HuH-7.5 (cell line): ENCODE data around the gene GAS2L1.

Source experiments
- DNase-seq: peaks from one replicate; pipeline ENCODE4 v3.0.0; 2011; ENCODE audit warnings: low spot score

Gene GAS2L1

GRCh38 chr22:29306175-29306834 lies at the start of gene GAS2L1:
TSS of gene GAS2L1 (plus strand) at chr22:29306650. CDS start at chr22:29308106, 1,456 bp downstream.
- DNase-seq = peak; percentile 100

GRCh38 chr22:29257751-29258181 lies 48.7 kb upstream of the GAS2L1 start:
- no peak for DNase-seq

- no peak for DNase-seq
Observed at GRCh38 chr22:29258407-29259252, 47.8 kb upstream of the GAS2L1 start.

GRCh38 chr22:29259253-29259899 lies 47.1 kb upstream of the GAS2L1 start:
- peak; percentile 72 for DNase-seq

- DNase-seq = no peak
Observed at GRCh38 chr22:29260031-29260560, 46.4 kb upstream of the GAS2L1 start.

GRCh38 chr22:29260601-29261315 lies 45.7 kb upstream of the GAS2L1 start:
- no peak for DNase-seq

GRCh38 chr22:29263791-29264276 lies 42.6 kb upstream of the GAS2L1 start:
- DNase-seq = no peak

- no peak for DNase-seq
Observed at GRCh38 chr22:29265305-29265704, 41.1 kb upstream of the GAS2L1 start.

- no peak for DNase-seq
Observed at GRCh38 chr22:29265929-29266328, 40.5 kb upstream of the GAS2L1 start.

GRCh38 chr22:29266564-29267461 lies 39.6 kb upstream of the GAS2L1 start:
- no peak for DNase-seq

- DNase-seq = no peak
Observed at GRCh38 chr22:29267462-29267857, 39.0 kb upstream of the GAS2L1 start.

GRCh38 chr22:29267858-29268510 lies 38.5 kb upstream of the GAS2L1 start, which contains the start of the genes EWSR1 and RHBDD3:
TSS of gene EWSR1 (plus strand) at chr22:29268268. CDS start at chr22:29268337, 69 bp downstream.
TSS of gene RHBDD3 (minus strand) at chr22:29267981. CDS start at chr22:29265626, 2,355 bp downstream.
- peak; percentile 94 for DNase-seq

- no peak for DNase-seq
Observed at GRCh38 chr22:29268511-29269229, 37.8 kb upstream of the GAS2L1 start.

GRCh38 chr22:29269230-29269604 lies 37.2 kb upstream of the GAS2L1 start:
- DNase-seq = no peak

GRCh38 chr22:29269731-29270474 lies 36.5 kb upstream of the GAS2L1 start:
- no peak for DNase-seq

- DNase-seq = no peak
Observed at GRCh38 chr22:29270475-29271271, 35.8 kb upstream of the GAS2L1 start.

- no peak for DNase-seq
Observed at GRCh38 chr22:29272624-29273023, 33.8 kb upstream of the GAS2L1 start.

GRCh38 chr22:29275167-29275566 lies 31.3 kb upstream of the GAS2L1 start:
- DNase-seq = no peak
